Measurements from ENCODE around the gene IQGAP1.

IQGAP1 gene

DNA sequence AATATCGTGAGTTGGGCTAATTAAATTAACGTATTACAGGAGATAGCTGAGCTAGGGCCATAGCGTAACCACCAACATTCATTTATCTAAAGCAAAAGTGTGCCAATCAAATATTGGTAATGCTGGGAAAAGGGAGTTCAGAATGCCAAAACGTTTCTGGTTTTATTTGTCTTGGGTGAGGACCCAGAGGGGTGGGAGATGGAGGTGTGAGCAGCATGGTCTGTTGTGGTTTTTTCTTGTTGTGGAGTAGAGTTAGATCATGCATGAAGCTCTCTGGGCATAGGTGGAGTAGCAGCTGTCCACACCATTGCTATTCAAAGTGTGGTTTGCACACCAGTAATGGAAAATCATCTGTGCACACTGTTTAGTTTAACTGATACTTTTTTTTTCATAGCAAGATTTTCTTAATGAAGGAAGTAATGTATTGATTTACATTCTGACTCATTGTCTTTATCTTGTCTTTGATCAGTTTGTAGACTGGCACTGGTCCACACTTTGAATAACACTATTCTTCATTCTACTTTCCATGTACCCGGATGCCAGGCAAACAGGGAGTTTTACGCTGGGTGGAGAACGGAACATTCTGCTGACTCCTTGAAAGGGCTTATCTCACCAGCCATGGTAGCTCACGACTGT lies 90.9 kb downstream of the IQGAP1 start (continued):
- TF ChIP-seq, protein P1, sequence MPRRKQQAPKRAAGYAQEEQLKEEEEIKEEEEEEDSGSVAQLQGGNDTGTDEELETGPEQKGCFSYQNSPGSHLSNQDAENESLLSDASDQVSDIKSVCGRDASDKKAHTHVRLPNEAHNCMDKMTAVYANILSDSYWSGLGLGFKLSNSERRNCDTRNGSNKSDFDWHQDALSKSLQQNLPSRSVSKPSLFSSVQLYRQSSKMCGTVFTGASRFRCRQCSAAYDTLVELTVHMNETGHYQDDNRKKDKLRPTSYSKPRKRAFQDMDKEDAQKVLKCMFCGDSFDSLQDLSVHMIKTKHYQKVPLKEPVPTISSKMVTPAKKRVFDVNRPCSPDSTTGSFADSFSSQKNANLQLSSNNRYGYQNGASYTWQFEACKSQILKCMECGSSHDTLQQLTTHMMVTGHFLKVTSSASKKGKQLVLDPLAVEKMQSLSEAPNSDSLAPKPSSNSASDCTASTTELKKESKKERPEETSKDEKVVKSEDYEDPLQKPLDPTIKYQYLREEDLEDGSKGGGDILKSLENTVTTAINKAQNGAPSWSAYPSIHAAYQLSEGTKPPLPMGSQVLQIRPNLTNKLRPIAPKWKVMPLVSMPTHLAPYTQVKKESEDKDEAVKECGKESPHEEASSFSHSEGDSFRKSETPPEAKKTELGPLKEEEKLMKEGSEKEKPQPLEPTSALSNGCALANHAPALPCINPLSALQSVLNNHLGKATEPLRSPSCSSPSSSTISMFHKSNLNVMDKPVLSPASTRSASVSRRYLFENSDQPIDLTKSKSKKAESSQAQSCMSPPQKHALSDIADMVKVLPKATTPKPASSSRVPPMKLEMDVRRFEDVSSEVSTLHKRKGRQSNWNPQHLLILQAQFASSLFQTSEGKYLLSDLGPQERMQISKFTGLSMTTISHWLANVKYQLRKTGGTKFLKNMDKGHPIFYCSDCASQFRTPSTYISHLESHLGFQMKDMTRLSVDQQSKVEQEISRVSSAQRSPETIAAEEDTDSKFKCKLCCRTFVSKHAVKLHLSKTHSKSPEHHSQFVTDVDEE (CRISPR knock-in tag; IDR thresholded peaks at IDR 0.05) = no peak
- TF ChIP-seq PPARA (CRISPR knock-in tag; IDR thresholded peaks at IDR 0.05; ENCODE audit: borderline replicate concordance) (no peak), RARB (CRISPR knock-in tag; IDR thresholded peaks at IDR 0.05) (no peak), BACH2 (CRISPR knock-in tag; IDR thresholded peaks at IDR 0.05; ENCODE audit: borderline replicate concordance) (no peak), ESRRG (CRISPR knock-in tag; IDR thresholded peaks at IDR 0.05) (no peak), ZFP30 (CRISPR knock-in tag; IDR thresholded peaks at IDR 0.05) (no peak)

DNA sequence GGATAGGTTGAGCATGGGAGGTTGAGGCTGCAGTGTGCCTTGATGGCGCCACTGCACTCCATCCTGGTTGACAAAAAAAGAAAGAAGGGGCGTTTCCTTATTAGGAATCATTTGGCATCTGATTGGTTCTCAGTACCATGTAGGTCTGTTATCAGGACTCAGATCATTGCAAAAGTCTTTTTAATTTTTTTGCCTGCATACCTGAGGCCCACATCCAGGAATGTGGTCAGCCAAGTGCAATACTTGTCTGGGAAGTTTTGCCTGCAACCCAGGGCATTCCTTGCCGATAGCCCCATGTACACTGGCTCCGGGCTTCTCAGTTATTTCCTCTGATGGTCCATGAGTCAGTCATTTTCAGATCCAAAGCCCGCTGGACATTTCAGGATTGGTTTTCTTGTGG lies 91.6 kb downstream of the IQGAP1 start:
- TF ChIP-seq PPARA (CRISPR knock-in tag; IDR thresholded peaks at IDR 0.05; ENCODE audit: borderline replicate concordance) = no peak
- TF ChIP-seq ZNF8 (CRISPR knock-in tag; IDR thresholded peaks at IDR 0.05) = no peak
- TF ChIP-seq, protein P2, sequence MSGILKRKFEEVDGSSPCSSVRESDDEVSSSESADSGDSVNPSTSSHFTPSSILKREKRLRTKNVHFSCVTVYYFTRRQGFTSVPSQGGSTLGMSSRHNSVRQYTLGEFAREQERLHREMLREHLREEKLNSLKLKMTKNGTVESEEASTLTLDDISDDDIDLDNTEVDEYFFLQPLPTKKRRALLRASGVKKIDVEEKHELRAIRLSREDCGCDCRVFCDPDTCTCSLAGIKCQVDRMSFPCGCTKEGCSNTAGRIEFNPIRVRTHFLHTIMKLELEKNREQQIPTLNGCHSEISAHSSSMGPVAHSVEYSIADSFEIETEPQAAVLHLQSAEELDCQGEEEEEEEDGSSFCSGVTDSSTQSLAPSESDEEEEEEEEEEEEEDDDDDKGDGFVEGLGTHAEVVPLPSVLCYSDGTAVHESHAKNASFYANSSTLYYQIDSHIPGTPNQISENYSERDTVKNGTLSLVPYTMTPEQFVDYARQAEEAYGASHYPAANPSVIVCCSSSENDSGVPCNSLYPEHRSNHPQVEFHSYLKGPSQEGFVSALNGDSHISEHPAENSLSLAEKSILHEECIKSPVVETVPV (CRISPR knock-in tag; IDR thresholded peaks at IDR 0.05) = no peak
- TF ChIP-seq ESRRG (CRISPR knock-in tag; IDR thresholded peaks at IDR 0.05) = no peak
- TF ChIP-seq TCF4 (CRISPR knock-in tag; IDR thresholded peaks at IDR 0.05; ENCODE audit: borderline replicate concordance) = no peak
- TF ChIP-seq, protein P3, sequence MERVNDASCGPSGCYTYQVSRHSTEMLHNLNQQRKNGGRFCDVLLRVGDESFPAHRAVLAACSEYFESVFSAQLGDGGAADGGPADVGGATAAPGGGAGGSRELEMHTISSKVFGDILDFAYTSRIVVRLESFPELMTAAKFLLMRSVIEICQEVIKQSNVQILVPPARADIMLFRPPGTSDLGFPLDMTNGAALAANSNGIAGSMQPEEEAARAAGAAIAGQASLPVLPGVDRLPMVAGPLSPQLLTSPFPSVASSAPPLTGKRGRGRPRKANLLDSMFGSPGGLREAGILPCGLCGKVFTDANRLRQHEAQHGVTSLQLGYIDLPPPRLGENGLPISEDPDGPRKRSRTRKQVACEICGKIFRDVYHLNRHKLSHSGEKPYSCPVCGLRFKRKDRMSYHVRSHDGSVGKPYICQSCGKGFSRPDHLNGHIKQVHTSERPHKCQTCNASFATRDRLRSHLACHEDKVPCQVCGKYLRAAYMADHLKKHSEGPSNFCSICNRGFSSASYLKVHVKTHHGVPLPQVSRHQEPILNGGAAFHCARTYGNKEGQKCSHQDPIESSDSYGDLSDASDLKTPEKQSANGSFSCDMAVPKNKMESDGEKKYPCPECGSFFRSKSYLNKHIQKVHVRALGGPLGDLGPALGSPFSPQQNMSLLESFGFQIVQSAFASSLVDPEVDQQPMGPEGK (CRISPR knock-in tag; IDR thresholded peaks at IDR 0.05; ENCODE audit: borderline replicate concordance) = no peak
- no peak for TF ChIP-seq ZNF70 (CRISPR knock-in tag; IDR thresholded peaks at IDR 0.05)
- TF ChIP-seq ZFP3 (CRISPR knock-in tag; IDR thresholded peaks at IDR 0.05) = no peak
- no peak for TF ChIP-seq ZFP30 (CRISPR knock-in tag; IDR thresholded peaks at IDR 0.05)
- no peak for TF ChIP-seq ARNTL (CRISPR knock-in tag; IDR thresholded peaks at IDR 0.05; ENCODE audit: borderline replicate concordance, low read depth)
- TF ChIP-seq OSR1 (CRISPR knock-in tag; IDR thresholded peaks at IDR 0.05) = no peak
- TF ChIP-seq RARB (CRISPR knock-in tag; IDR thresholded peaks at IDR 0.05) = no peak
- TF ChIP-seq, protein P4, sequence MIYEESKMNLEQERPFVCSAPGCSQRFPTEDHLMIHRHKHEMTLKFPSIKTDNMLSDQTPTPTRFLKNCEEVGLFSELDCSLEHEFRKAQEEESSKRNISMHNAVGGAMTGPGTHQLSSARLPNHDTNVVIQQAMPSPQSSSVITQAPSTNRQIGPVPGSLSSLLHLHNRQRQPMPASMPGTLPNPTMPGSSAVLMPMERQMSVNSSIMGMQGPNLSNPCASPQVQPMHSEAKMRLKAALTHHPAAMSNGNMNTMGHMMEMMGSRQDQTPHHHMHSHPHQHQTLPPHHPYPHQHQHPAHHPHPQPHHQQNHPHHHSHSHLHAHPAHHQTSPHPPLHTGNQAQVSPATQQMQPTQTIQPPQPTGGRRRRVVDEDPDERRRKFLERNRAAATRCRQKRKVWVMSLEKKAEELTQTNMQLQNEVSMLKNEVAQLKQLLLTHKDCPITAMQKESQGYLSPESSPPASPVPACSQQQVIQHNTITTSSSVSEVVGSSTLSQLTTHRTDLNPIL (CRISPR knock-in tag; IDR thresholded peaks at IDR 0.05; ENCODE audit: low read depth) = no peak
- no peak for TF ChIP-seq CSDC2 (CRISPR knock-in tag; IDR thresholded peaks at IDR 0.05)
- peak; percentile 67 for ATAC-seq

DNA sequence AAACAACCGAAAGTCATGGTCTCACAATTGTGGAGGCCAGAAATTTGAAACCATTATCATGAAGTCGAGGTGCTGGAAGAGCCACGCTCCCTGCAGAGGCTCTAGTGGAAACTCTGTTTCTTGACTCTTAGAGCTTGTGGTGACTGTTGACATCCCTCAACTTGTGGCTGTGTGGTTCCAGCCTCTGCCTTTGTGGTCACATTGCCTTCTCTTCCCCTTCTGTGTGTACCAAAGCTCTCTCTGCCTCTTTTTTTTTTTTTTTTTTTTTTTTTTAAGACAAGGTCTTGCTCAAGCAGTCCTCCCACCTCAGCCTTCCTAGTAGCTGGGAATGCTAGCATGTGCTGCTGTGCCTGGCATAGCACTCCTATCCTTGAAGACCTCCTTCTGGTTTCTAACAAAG lies 93.0 kb downstream of the IQGAP1 start:
- TF ChIP-seq ZC3H10 (CRISPR knock-in tag; IDR thresholded peaks at IDR 0.05) (no peak), TOX (CRISPR knock-in tag; IDR thresholded peaks at IDR 0.05; ENCODE audit: borderline replicate concordance) (no peak), BACH2 (CRISPR knock-in tag; IDR thresholded peaks at IDR 0.05; ENCODE audit: borderline replicate concordance) (no peak), ZNF565 (CRISPR knock-in tag; conservative IDR thresholded peaks at IDR 0.05; ENCODE audit: low read depth) (no peak), ARNTL (CRISPR knock-in tag; IDR thresholded peaks at IDR 0.05; ENCODE audit: borderline replicate concordance, low read depth) (no peak), GLIS3 (CRISPR knock-in tag; IDR thresholded peaks at IDR 0.05) (no peak), PPARA (CRISPR knock-in tag; IDR thresholded peaks at IDR 0.05; ENCODE audit: borderline replicate concordance) (no peak), TCF4 (CRISPR knock-in tag; IDR thresholded peaks at IDR 0.05; ENCODE audit: borderline replicate concordance) (no peak), RARB (CRISPR knock-in tag; IDR thresholded peaks at IDR 0.05) (no peak)
- TF ChIP-seq, protein P4 (CRISPR knock-in tag; IDR thresholded peaks at IDR 0.05; ENCODE audit: low read depth) = no peak
- ATAC-seq = no peak
